HG02938 (cell line): ENCODE data around the gene IL1A.

Experiments
- ATAC-seq: cut with Tn5 transposase; IDR thresholded peaks from one replicate; pipeline ENCODE4 v1.9.1; 2021; ENCODE audit warnings: mild to moderate bottlenecking, moderate library complexity; ENCODE audit not compliant: unreplicated experiment

IL1A gene

GRCh38 chr2:112818094-112818902 is 34.0 kb upstream of the IL1A start:
- ATAC-seq: no peak

- no peak for ATAC-seq
Observed at GRCh38 chr2:112817082-112817689, 32.9 kb upstream of the IL1A start.

- ATAC-seq: no peak
Observed at GRCh38 chr2:112814278-112814677, 30.0 kb upstream of the IL1A start.

GRCh38 chr2:112813280-112813966 is 29.1 kb upstream of the IL1A start:
- no peak for ATAC-seq

GRCh38 chr2:112812318-112813267 is 28.3 kb upstream of the IL1A start:
- ATAC-seq: no peak

- ATAC-seq: no peak
Observed at GRCh38 chr2:112811841-112812306, 27.6 kb upstream of the IL1A start.

- ATAC-seq: no peak
Observed at GRCh38 chr2:112811276-112811831, 27.1 kb upstream of the IL1A start.

GRCh38 chr2:112809112-112809511 is 24.8 kb upstream of the IL1A start:
- ATAC-seq: no peak

- ATAC-seq: no peak
Observed at GRCh38 chr2:112807233-112807807, 23.0 kb upstream of the IL1A start.

GRCh38 chr2:112805542-112805941 is 21.2 kb upstream of the IL1A start:
- ATAC-seq: no peak

GRCh38 chr2:112803691-112804521 is 19.6 kb upstream of the IL1A start:
- ATAC-seq: peak; percentile 56

- no peak for ATAC-seq
Observed at GRCh38 chr2:112800881-112801583, 16.7 kb upstream of the IL1A start.

- ATAC-seq: no peak
Observed at GRCh38 chr2:112798979-112799975, 15.0 kb upstream of the IL1A start.

- ATAC-seq: no peak
Observed at GRCh38 chr2:112796486-112796885, 12.2 kb upstream of the IL1A start.

GRCh38 chr2:112795774-112796173 is 11.5 kb upstream of the IL1A start:
- no peak for ATAC-seq

- ATAC-seq: no peak
Observed at GRCh38 chr2:112794841-112795240, 10.5 kb upstream of the IL1A start.

- ATAC-seq: no peak
Observed at GRCh38 chr2:112794131-112794733, 9.9 kb upstream of the IL1A start.
